Keratinocyte (primary cell): ENCODE results near the gene AIP. TPM values are rescaled to one million over a fixed set of nuclear protein-coding genes. Genes with fewer than 3 reads are reported as not detected.

Experiments used
- DNase-seq: peaks from one replicate; pipeline ENCODE4 v3.0.0-alpha.2; 2011; ENCODE audit warnings: low read depth, missing footprints, low spot score
- FAIRE-seq: peaks from 2 replicates; lab custom pipeline; 2011; peaks lifted over from hg19 to GRCh38; lab: Jason Lieb, UNC
- H2AFZ ChIP-seq: 2 replicates; pipeline ENCODE4 v1.6.0; 2012; ENCODE audit warnings: low read length, control low read depth, inconsistent platforms; ENCODE audit not compliant: control insufficient read depth
- H3K27ac ChIP-seq: 2 replicates; pipeline ENCODE4 v1.5.1; 2011; ENCODE audit warnings: low read length; ENCODE audit not compliant: control insufficient read depth, insufficient read depth
- H3K27me3 ChIP-seq: 3 replicates; pipeline ENCODE4 v1.6.0; 2011; ENCODE audit warnings: low read length; ENCODE audit not compliant: control insufficient read depth, insufficient read depth; ENCODE audit errors: extremely low read depth
- H3K36me3 ChIP-seq, 2 experiments: 2 replicates in 1 of 2; 3 replicates in 1 of 2; pipeline ENCODE4 v1.5.1; 2011; ENCODE audit warnings: low read length in 2 of 2, mild to moderate bottlenecking in 1 of 2; ENCODE audit not compliant: control insufficient read depth in 2 of 2, insufficient read depth in 2 of 2; ENCODE audit errors: extremely low read depth in 1 of 2
- H3K4me1 ChIP-seq: 3 replicates; pipeline ENCODE4 v1.5.1; 2011; ENCODE audit warnings: low read length; ENCODE audit not compliant: control insufficient read depth, insufficient read depth; ENCODE audit errors: extremely low read depth
- H3K4me2 ChIP-seq: 3 replicates; pipeline ENCODE4 v1.6.0; 2011; ENCODE audit warnings: low read depth, low read length; ENCODE audit not compliant: control insufficient read depth, insufficient read depth; ENCODE audit errors: extremely low read depth
- H3K4me3 ChIP-seq, 3 experiments: fragments of 200-600 bp in 1 of 3; sonication (generic) in 1 of 3; 2 replicates in 2 of 3; 3 replicates in 1 of 3; pipeline ENCODE4 v1.5.1; 2011 to 2016; ENCODE audit warnings: low read length in 3 of 3, mild to moderate bottlenecking in 3 of 3, control low read depth in 2 of 3, inconsistent platforms in 1 of 3, low read depth in 1 of 3, mixed read lengths in 1 of 3, mixed run types in 1 of 3, moderate library complexity in 1 of 3; ENCODE audit not compliant: control insufficient read depth in 2 of 3, insufficient read depth in 2 of 3; ENCODE audit errors: extremely low read depth in 1 of 3
- H3K79me2 ChIP-seq: 2 replicates; pipeline ENCODE4 v1.6.0; 2012; ENCODE audit warnings: low read length; ENCODE audit not compliant: control insufficient read depth, insufficient read depth
- H3K9ac ChIP-seq: 3 replicates; pipeline ENCODE4 v1.6.0; 2011; ENCODE audit warnings: low read length; ENCODE audit not compliant: control insufficient read depth, insufficient read depth; ENCODE audit errors: extremely low read depth
- H3K9me1 ChIP-seq: 3 replicates; pipeline ENCODE4 v1.6.0; 2011; ENCODE audit warnings: low read length; ENCODE audit not compliant: control insufficient read depth, insufficient read depth; ENCODE audit errors: extremely low read depth
- H3K9me3 ChIP-seq: 2 replicates; pipeline ENCODE4 v1.5.1; 2012; ENCODE audit warnings: low read depth, low read length; ENCODE audit not compliant: control insufficient read depth
- H4K20me1 ChIP-seq: 3 replicates; pipeline ENCODE4 v1.6.0; 2011; ENCODE audit warnings: low read length; ENCODE audit not compliant: control insufficient read depth, insufficient read depth; ENCODE audit errors: extremely low read depth
- CTCF ChIP-seq, 3 experiments: IDR thresholded peaks in 1 of 3; conservative IDR thresholded peaks in 1 of 3; optimal IDR thresholded peaks in 1 of 3; 2 replicates in 2 of 3; 3 replicates in 1 of 3; pipeline versions ENCODE3 to v1.5.1; 2011; ENCODE audit warnings: low read length in 3 of 3, mild to moderate bottlenecking in 3 of 3, moderate library complexity in 2 of 3, control low read depth in 1 of 3, inconsistent platforms in 1 of 3; ENCODE audit not compliant: insufficient read depth in 2 of 3; ENCODE audit errors: extremely low read depth in 1 of 3
- EZH2 ChIP-seq: IDR thresholded peaks from one replicate; pipeline ENCODE4 v1.6.1; 2012; ENCODE audit warnings: inconsistent platforms, mild to moderate bottlenecking, low read length, moderate library complexity
- dilution Hi-C: fragments of 300-500 bp; cut with MboI; formaldehyde crosslinking; loops from one replicate; pipeline ENCODE4 v1.7.0; 2020; ENCODE audit warnings: low sequenced_read_pairs; ENCODE audit not compliant: extremely low pct_ligation_motif_present
- polyA plus RNA-seq, 5 experiments: library from polyadenylated mRNA; depleted of rRNA in 3 of 5; stranded (reverse) in 3 of 5; stranded (forward) in 1 of 5; unstranded in 1 of 5; fragments of >200 nt; gene quantifications; 1 replicate in 1 of 5; 2 replicates in 3 of 5; 3 replicates in 1 of 5; pipeline versions ENCODE4 v1.2.1 to v1.2.3, GENCODE V29; 2011 to 2012; ENCODE audit warnings: missing spikeins in 2 of 5, low read depth in 1 of 5, low replicate concordance in 1 of 5

Gene AIP
- polyA plus RNA-seq, 1 donor (not counting 4 experiments of a cell fraction or from before 2014, with no cell fraction given) = 32.5 TPM

GRCh38 chr11:67451658-67451976 lies 31.2 kb upstream of the AIP start:
- no peak overlapping the region for H3K9ac ChIP-seq
- dilution Hi-C loops = no loop called here
- H4K20me1 ChIP-seq = no peaks in the 10 kb centered on the region
- TF ChIP-seq CTCF (optimal IDR thresholded peaks at IDR 0.05 in 1 of 3, IDR thresholded peaks at IDR 0.05 in 1 of 3, conservative IDR thresholded peaks at IDR 0.05 in 1 of 3; ENCODE audit: extremely low read depth in 1 of 3, insufficient read depth in 2 of 3, low read length in 3 of 3) = no peak
- no peak for TF ChIP-seq EZH2
- H3K9me3 ChIP-seq = no peaks in the 10 kb centered on the region
- no peaks in the 10 kb centered on the region for H3K79me2 ChIP-seq
- DNase-seq = no peak
- no peaks in the 10 kb centered on the region for H3K9me1 ChIP-seq
- no peaks in the 10 kb centered on the region for H3K4me1 ChIP-seq
- no peak overlapping the region for H3K4me2 ChIP-seq
- no peaks in the 10 kb centered on the region for H3K27me3 ChIP-seq
- H3K27ac ChIP-seq = no peak overlapping the region
- no peak overlapping the region for H2AFZ ChIP-seq
- no peak for FAIRE-seq
- no peaks in the 10 kb centered on the region for H3K36me3 ChIP-seq
- H3K4me3 ChIP-seq = no peak overlapping the region

- Histone ChIP-seq H2AFZ (no peak within 1 kb of the TSS), H3K27ac (no peak within 1 kb of the TSS), H3K9me1 (no peaks in the 10 kb centered on the region), H3K27me3 (no peaks in the 10 kb centered on the region), H3K9ac (no peak within 1 kb of the TSS), H3K36me3 (no peaks in the 10 kb centered on the region), H3K4me3 (no peak within 1 kb of the TSS), H4K20me1 (no peaks in the 10 kb centered on the region), H3K79me2 (no peaks in the 10 kb centered on the region), H3K4me1 (no peaks in the 10 kb centered on the region), H3K4me2 (no peak within 1 kb of the TSS), H3K9me3 (no peaks in the 10 kb centered on the region)
- no peak for FAIRE-seq
- no peak for TF ChIP-seq EZH2
- TF ChIP-seq CTCF (optimal IDR thresholded peaks at IDR 0.05 in 1 of 3, IDR thresholded peaks at IDR 0.05 in 1 of 3, conservative IDR thresholded peaks at IDR 0.05 in 1 of 3; ENCODE audit: extremely low read depth in 1 of 3, insufficient read depth in 2 of 3, low read length in 3 of 3) = no peak
- dilution Hi-C loops = no loop called here
- no peak for DNase-seq
Measured at GRCh38 chr11:67452141-67452952, 30.5 kb upstream of the AIP start, which contains the start of gene GPR152. TSS of gene GPR152 (minus strand) at chr11:67452729. CDS start at chr11:67452724, 5 bp downstream.
